OCI-LY7 (cell line): ENCODE data around the gene STK33. TPM values are rescaled to one million over a fixed set of nuclear protein-coding genes. Genes with fewer than 3 reads are reported as not detected.

ENCODE experiments used
- BruUV-seq: library from RNA; stranded (reverse); fragments of 400-500 nt; replicated peaks from 2 replicates; lab custom pipeline; 2021; lab: Mats Ljungman, UMichigan
- CTCF ChIA-PET: fragments of 300-600 bp; sonication (Branson Sonifier 250); formaldehyde crosslinking; loops from one replicate; lab custom pipeline; 2022; ENCODE audit warnings: antibody characterized with exemption; ENCODE audit not compliant: unreplicated experiment; lab: Charles Lee
- POLR2A ChIA-PET: fragments of 300-600 bp; sonication (Branson Sonifier 250); formaldehyde crosslinking; loops from one replicate; lab custom pipeline; 2022; ENCODE audit warnings: antibody characterized with exemption; lab: Charles Lee
- DNase-seq: peaks from one replicate; pipeline ENCODE4 v3.0.0-alpha.2; 2015; ENCODE audit warnings: low spot score
- H2AFZ ChIP-seq: fragments of 200-600 bp; sonication (generic), shearing (Covaris generic); 2 replicates; pipeline ENCODE4 v1.6.1; 2014; ENCODE audit warnings: mild to moderate bottlenecking, antibody characterized with exemption, low read length, moderate library complexity
- H3K27ac ChIP-seq: fragments of 200-600 bp; sonication (generic); 2 replicates; pipeline ENCODE4 v1.5.1; 2014; ENCODE audit warnings: mixed run types, low read depth, mild to moderate bottlenecking, moderate library complexity, low read length, inconsistent platforms; ENCODE audit not compliant: poor library complexity, severe bottlenecking
- H3K36me3 ChIP-seq: fragments of 200-600 bp; sonication (generic); 2 replicates; pipeline ENCODE4 v1.6.1; 2014; ENCODE audit warnings: mild to moderate bottlenecking, antibody characterized with exemption, low read length, moderate library complexity, mixed read lengths; ENCODE audit not compliant: insufficient read depth
- H3K4me1 ChIP-seq: fragments of 200-600 bp; sonication (generic); 2 replicates; pipeline ENCODE4 v1.5.1; 2014; ENCODE audit warnings: mild to moderate bottlenecking, low read length; ENCODE audit not compliant: insufficient read depth, poor library complexity, severe bottlenecking
- H3K4me2 ChIP-seq: fragments of 200-600 bp; sonication (generic); 2 replicates; pipeline ENCODE4 v1.6.1; 2014; ENCODE audit warnings: mild to moderate bottlenecking, low read length
- H3K4me3 ChIP-seq: fragments of 200-600 bp; sonication (generic); 2 replicates; pipeline ENCODE4 v1.5.1; 2014; ENCODE audit warnings: mild to moderate bottlenecking, low read depth, low read length; ENCODE audit not compliant: poor library complexity, severe bottlenecking
- H3K79me2 ChIP-seq: fragments of 200-600 bp; sonication (generic); 2 replicates; pipeline ENCODE4 v1.6.1; 2016; ENCODE audit warnings: low read depth, mild to moderate bottlenecking, low read length, moderate library complexity, mixed read lengths; ENCODE audit not compliant: insufficient read depth
- H3K9me2 ChIP-seq: fragments of 200-600 bp; sonication (generic); 2 replicates; pipeline ENCODE4 v1.6.1; 2016; ENCODE audit warnings: mild to moderate bottlenecking, low read length, mixed read lengths; ENCODE audit not compliant: insufficient read depth
- H3K9me3 ChIP-seq: fragments of 200-600 bp; sonication (generic); 2 replicates; pipeline ENCODE4 v1.6.1; 2014; ENCODE audit warnings: mild to moderate bottlenecking, mixed run types, low read length, mixed read lengths
- H4K20me1 ChIP-seq: fragments of 200-600 bp; sonication (generic); 2 replicates; pipeline ENCODE4 v1.6.1; 2014; ENCODE audit warnings: mild to moderate bottlenecking, antibody characterized with exemption, low read length, moderate library complexity, mixed read lengths; ENCODE audit not compliant: insufficient read depth
- EZH2phosphoT487 ChIP-seq: fragments of 200-600 bp; sonication (generic); IDR thresholded peaks from 2 replicates; pipeline ENCODE4 v1.6.1; 2018; ENCODE audit warnings: low read depth, borderline replicate concordance, mild to moderate bottlenecking, mixed run types, antibody characterized with exemption, low read length, moderate library complexity, mixed read lengths
- intact Hi-C: fragments of 100-400 bp; cut with micrococcal nuclease; formaldehyde crosslinking; loops from one replicate; pipeline ENCODE4 v1.10.0; 2022; ENCODE audit not compliant: unreplicated experiment
- total RNA-seq, 2 experiments: library from RNA; depleted of rRNA in 1 of 2; stranded (reverse); fragments of >200 nt in 1 of 2; shearing (Covaris generic) in 1 of 2; gene quantifications; 2 replicates each; pipeline ENCODE4 v1.2.3, GENCODE V29; 2014 to 2022
- TF ChIP-seq, protein P1 (sequence below): fragments of 200-600 bp; sonication (generic); conservative IDR thresholded peaks from 2 replicates; pipeline ENCODE4 v1.5.1; 2014; ENCODE audit warnings: mild to moderate bottlenecking, antibody characterized with exemption, low read length, moderate library complexity, mixed read lengths

Gene STK33
- total RNA-seq, 2 experiments from 2014 or later = 0.73 TPM; not detected in 1

DNA sequence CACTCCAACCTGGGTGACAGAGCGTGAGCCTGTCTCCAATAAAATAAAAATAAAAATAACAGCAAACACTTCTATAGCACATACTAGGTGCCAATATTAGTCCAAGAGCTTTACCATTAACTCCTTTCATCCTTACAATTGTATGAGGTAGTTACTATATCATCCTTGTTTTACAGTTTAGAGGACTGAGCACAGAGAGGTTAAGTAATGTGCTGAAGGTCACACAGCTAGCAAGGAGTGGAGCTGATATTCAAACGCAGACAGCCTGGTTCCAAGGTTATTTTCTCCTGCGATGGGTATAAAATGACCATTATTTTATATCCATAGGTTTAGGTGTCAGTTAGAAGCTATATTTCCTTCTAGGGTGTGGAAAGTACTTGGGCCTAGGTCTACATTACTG is 249.7 kb downstream of the STK33 start:
- no peaks in the 10 kb centered on the region for H3K79me2 ChIP-seq
- BruUV-seq = no TSS peak
- H3K27ac ChIP-seq = no peak overlapping the region
- CTCF ChIA-PET = no interaction called here
- no peaks in the 10 kb centered on the region for H3K36me3 ChIP-seq
- H3K9me2 ChIP-seq = no peaks in the 10 kb centered on the region
- no peak overlapping the region for H2AFZ ChIP-seq
- no peak overlapping the region for H3K4me2 ChIP-seq
- H3K9me3 ChIP-seq = no peaks in the 10 kb centered on the region
- intact Hi-C loops = no loop called here
- TF ChIP-seq EZH2phosphoT487 = no peak
- TF ChIP-seq, protein P1, sequence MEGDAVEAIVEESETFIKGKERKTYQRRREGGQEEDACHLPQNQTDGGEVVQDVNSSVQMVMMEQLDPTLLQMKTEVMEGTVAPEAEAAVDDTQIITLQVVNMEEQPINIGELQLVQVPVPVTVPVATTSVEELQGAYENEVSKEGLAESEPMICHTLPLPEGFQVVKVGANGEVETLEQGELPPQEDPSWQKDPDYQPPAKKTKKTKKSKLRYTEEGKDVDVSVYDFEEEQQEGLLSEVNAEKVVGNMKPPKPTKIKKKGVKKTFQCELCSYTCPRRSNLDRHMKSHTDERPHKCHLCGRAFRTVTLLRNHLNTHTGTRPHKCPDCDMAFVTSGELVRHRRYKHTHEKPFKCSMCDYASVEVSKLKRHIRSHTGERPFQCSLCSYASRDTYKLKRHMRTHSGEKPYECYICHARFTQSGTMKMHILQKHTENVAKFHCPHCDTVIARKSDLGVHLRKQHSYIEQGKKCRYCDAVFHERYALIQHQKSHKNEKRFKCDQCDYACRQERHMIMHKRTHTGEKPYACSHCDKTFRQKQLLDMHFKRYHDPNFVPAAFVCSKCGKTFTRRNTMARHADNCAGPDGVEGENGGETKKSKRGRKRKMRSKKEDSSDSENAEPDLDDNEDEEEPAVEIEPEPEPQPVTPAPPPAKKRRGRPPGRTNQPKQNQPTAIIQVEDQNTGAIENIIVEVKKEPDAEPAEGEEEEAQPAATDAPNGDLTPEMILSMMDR = no peak
- no peak for DNase-seq
- H4K20me1 ChIP-seq = no peaks in the 10 kb centered on the region
- no peaks in the 10 kb centered on the region for H3K4me1 ChIP-seq
- POLR2A ChIA-PET = no interaction called here
- H3K4me3 ChIP-seq = no peak overlapping the region

DNA sequence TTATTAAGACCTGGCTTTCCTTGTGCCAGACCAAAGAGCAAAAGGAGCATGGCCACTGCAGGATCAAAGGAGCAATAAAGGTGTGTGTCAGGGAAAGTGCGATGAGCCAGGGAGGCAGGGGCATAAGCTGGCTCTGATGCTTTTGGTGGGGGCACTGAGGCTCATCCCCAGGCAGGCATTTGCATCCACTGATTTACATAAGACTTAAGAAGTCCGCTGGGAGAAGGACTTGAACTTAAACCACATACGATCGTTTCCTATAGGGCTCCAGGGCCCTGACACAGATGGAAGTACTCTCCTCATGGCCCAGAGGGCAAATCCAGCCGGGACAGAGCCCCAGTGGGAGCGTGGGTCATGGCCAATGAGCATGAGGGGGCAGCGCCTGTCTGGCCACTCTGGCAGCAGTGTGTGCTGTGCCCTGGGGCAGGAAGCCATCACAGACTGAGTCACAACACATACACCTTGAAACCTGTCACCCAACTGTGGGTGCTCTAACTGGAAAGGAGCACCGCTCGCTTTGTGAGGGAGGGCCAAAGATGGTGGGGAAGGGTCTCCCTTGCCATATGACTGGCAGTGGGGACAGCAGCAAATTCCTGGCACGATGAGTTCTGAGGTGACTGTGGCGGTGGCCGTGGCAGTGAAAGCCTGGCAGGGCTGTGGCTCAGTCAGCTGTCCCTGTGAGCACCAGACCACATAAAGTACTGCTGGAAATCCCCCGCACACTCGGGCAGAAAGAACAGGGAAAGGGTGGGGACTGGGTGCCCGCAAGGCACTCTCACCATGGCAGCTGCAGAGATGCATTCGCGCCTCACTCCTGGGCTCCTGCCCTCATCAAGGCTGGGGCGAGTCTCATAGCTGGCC is 251.0 kb downstream of the STK33 start:
- ChIA-PET CTCF (no interaction called here), POLR2A (no interaction called here)
- H2AFZ ChIP-seq = no peak overlapping the region
- H3K4me3 ChIP-seq = no peak overlapping the region
- H3K36me3 ChIP-seq = no peaks in the 10 kb centered on the region
- TF ChIP-seq, protein P1 = no peak
- no peak for TF ChIP-seq EZH2phosphoT487
- H3K9me3 ChIP-seq = no peaks in the 10 kb centered on the region
- H3K9me2 ChIP-seq = no peaks in the 10 kb centered on the region
- no peak overlapping the region for H3K4me2 ChIP-seq
- no peak for DNase-seq
- H3K4me1 ChIP-seq = no peaks in the 10 kb centered on the region
- intact Hi-C loops = no loop called here
- H3K27ac ChIP-seq = no peak overlapping the region
- H4K20me1 ChIP-seq = no peaks in the 10 kb centered on the region
- no peaks in the 10 kb centered on the region for H3K79me2 ChIP-seq
- BruUV-seq = no TSS peak

DNA sequence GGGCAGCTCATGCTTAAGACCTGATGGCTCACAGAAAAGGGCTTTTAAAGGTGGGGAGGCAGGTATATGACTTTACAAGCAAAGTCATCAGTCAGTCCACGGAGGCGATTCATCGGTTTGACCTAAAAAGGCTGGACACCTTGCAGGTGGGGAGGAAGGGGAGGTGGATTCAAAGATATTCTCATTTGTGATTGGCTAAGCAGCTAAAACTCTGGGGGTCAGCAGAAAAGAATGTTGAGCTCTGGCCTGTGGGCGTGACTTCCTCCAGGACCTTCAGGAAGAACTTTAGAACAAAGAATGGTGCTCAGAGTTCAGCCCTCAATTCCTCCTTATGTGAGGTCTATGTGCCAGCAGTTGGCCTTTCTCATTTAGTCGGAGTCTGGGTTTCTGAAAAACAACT is 252.0 kb downstream of the STK33 start:
- TF ChIP-seq, protein P1 = no peak
- no peak for TF ChIP-seq EZH2phosphoT487
- Histone ChIP-seq H3K4me2 (no peak overlapping the region), H3K9me2 (no peaks in the 10 kb centered on the region), H2AFZ (no peak overlapping the region), H3K4me3 (no peak overlapping the region), H3K79me2 (no peaks in the 10 kb centered on the region), H3K4me1 (no peaks in the 10 kb centered on the region), H4K20me1 (no peaks in the 10 kb centered on the region), H3K36me3 (no peaks in the 10 kb centered on the region), H3K9me3 (no peaks in the 10 kb centered on the region), H3K27ac (no peak overlapping the region)
- ChIA-PET CTCF (no interaction called here), POLR2A (no interaction called here)
- intact Hi-C loops = no loop called here
- no peak for DNase-seq
- BruUV-seq = no TSS peak
